ENCODE data around the gene FAM83F. TPM values are rescaled to one million over a fixed set of nuclear protein-coding genes. Genes with fewer than 3 reads are reported as not detected.

Gene FAM83F
- total RNA-seq, 1 experiment from 2014 or later = 33.1 TPM

DNA sequence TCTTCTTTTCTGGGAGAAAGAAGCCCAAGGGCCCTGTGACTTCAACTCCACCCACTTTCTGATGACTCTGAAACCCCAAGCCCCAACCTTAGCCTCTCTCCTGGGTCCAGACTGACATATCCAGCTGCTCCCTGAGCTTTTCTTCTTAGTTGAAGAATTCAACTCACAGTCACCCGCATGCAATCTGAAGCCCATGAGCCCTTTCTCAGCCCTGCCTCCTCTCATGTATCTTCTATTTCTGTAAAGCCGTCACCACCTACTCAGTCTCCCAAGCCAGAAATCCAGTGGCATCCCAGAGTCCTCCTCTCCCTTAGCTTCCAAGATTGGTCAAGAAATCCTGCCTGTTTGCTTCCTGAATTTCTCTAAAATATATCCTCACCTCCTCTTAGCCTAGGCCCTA lies 41.7 kb upstream of the FAM83F start:
- TF ChIP-seq, protein P1, sequence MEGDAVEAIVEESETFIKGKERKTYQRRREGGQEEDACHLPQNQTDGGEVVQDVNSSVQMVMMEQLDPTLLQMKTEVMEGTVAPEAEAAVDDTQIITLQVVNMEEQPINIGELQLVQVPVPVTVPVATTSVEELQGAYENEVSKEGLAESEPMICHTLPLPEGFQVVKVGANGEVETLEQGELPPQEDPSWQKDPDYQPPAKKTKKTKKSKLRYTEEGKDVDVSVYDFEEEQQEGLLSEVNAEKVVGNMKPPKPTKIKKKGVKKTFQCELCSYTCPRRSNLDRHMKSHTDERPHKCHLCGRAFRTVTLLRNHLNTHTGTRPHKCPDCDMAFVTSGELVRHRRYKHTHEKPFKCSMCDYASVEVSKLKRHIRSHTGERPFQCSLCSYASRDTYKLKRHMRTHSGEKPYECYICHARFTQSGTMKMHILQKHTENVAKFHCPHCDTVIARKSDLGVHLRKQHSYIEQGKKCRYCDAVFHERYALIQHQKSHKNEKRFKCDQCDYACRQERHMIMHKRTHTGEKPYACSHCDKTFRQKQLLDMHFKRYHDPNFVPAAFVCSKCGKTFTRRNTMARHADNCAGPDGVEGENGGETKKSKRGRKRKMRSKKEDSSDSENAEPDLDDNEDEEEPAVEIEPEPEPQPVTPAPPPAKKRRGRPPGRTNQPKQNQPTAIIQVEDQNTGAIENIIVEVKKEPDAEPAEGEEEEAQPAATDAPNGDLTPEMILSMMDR (IDR thresholded peaks at IDR 0.05; ENCODE audit: unreplicated experiment) = no peak
- no peaks in the 10 kb centered on the region for H3K9me3 Mint-ChIP-seq (ENCODE audit: unreplicated experiment)
- intact Hi-C loops (cut with micrococcal nuclease) = no loop called here
- CTCF ChIA-PET = interaction anchor here (0.6 to 1.3 kb wide), 3 partner anchors 24 to 84 kb away, joined by 3 to 4 read pairs (median 3); no protein-coding TSS in a partner anchor
- no peaks in the 10 kb centered on the region for H3K36me3 Mint-ChIP-seq (ENCODE audit: insufficient read depth, unreplicated experiment)
- no peaks in the 10 kb centered on the region for H3K27me3 Mint-ChIP-seq (ENCODE audit: insufficient read depth, unreplicated experiment)
- H3K4me3 Mint-ChIP-seq (ENCODE audit: unreplicated experiment) = no peak overlapping the region
- no peak overlapping the region for H3K27ac Mint-ChIP-seq (ENCODE audit: low read depth, unreplicated experiment)
- POLR2A ChIA-PET = no interaction called here
- H3K4me1 Mint-ChIP-seq (ENCODE audit: insufficient read depth, unreplicated experiment) = no peaks in the 10 kb centered on the region
- no TSS peak for BruUV-seq (replicated peaks)
- DNase-seq (ENCODE audit: unreplicated experiment) = no peak

DNA sequence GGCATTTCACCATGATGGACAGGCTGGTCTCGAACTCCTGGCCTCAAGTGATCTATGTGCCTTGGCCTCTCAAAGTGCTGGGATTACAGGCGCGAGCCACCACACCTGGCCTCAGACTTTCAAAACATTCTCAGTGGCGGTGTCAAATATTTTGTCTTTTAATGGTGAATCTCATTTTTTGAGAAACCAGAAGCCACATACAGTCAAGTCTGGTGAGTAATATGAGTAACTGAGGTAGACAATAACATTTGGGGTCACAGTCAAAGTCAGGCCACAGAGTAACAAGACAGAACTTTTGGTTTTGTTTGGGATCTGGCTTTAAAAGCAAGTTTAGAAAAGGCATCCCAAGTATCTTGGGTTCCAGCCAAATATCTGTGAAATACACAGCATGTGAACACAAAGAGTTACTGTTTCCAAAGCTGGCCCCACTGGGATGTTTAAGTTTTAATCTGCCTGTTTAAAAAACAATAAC lies 40.1 kb upstream of the FAM83F start:
- TF ChIP-seq, protein P1 (IDR thresholded peaks at IDR 0.05; ENCODE audit: unreplicated experiment) = no peak
- BruUV-seq (replicated peaks) = no TSS peak
- Mint-ChIP-seq H3K4me3 (ENCODE audit: unreplicated experiment) (no peak overlapping the region), H3K27me3 (ENCODE audit: insufficient read depth, unreplicated experiment) (no peaks in the 10 kb centered on the region), H3K36me3 (ENCODE audit: insufficient read depth, unreplicated experiment) (peaks cover under 1% of the 10 kb centered on the region), H3K27ac (ENCODE audit: low read depth, unreplicated experiment) (no peak overlapping the region), H3K4me1 (ENCODE audit: insufficient read depth, unreplicated experiment) (peaks cover 4% of the 10 kb centered on the region), H3K9me3 (ENCODE audit: unreplicated experiment) (no peaks in the 10 kb centered on the region)
- CTCF ChIA-PET = interaction anchor here (1.0 to 2.4 kb wide), 2 partner anchors 9 to 70 kb away, joined by 3 to 11 read pairs; no protein-coding TSS in a partner anchor
- DNase-seq (ENCODE audit: unreplicated experiment) = peak; percentile 15
- POLR2A ChIA-PET = no interaction called here
- intact Hi-C loops (cut with micrococcal nuclease) = loop anchor here (2.0 kb wide), 1 partner anchor 70 kb away; no protein-coding TSS in a partner anchor

DNA sequence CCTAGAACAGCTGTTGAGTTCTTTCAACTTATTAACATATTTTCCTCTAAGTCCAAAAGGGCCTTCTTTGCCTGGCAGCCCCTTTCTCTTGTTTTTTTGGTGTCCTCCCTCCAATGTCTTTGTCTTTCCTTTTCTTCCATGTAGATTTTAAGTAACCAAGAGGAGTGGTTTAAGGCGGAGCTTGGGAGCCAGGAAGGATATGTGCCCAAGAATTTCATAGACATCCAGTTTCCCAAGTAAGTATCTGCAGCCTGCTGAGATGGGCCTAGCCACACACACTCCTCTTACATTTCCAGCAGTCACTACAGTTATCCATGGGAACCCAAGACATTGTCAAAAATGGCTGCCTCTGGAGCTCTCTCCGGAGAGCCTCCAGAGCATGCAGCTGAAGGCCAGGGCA lies 39.1 kb upstream of the FAM83F start:
- ChIA-PET CTCF (interaction anchor here (0.5 to 2.4 kb wide), 2 partner anchors 69 to 133 kb away, joined by 3 to 11 read pairs; no protein-coding TSS in a partner anchor), POLR2A (interaction anchor here (0.6 to 0.7 kb wide), 2 partner anchors 15 to 996 kb away, joined by 3 read pairs; no protein-coding TSS in a partner anchor)
- H3K9me3 Mint-ChIP-seq (ENCODE audit: unreplicated experiment) = no peaks in the 10 kb centered on the region
- no peaks in the 10 kb centered on the region for H3K27me3 Mint-ChIP-seq (ENCODE audit: insufficient read depth, unreplicated experiment)
- H3K4me3 Mint-ChIP-seq (ENCODE audit: unreplicated experiment) = no peak overlapping the region
- intact Hi-C loops (cut with micrococcal nuclease) = loop anchor here (2.0 kb wide), 1 partner anchor 69 kb away; no protein-coding TSS in a partner anchor
- no TSS peak for BruUV-seq (replicated peaks)
- no peak overlapping the region for H3K27ac Mint-ChIP-seq (ENCODE audit: low read depth, unreplicated experiment)
- no peak for DNase-seq (ENCODE audit: unreplicated experiment)
- TF ChIP-seq, protein P1 (IDR thresholded peaks at IDR 0.05; ENCODE audit: unreplicated experiment) = no peak
- H3K4me1 Mint-ChIP-seq (ENCODE audit: insufficient read depth, unreplicated experiment) = peaks cover 14% of the 10 kb centered on the region
- H3K36me3 Mint-ChIP-seq (ENCODE audit: insufficient read depth, unreplicated experiment) = peaks cover 6% of the 10 kb centered on the region

DNA sequence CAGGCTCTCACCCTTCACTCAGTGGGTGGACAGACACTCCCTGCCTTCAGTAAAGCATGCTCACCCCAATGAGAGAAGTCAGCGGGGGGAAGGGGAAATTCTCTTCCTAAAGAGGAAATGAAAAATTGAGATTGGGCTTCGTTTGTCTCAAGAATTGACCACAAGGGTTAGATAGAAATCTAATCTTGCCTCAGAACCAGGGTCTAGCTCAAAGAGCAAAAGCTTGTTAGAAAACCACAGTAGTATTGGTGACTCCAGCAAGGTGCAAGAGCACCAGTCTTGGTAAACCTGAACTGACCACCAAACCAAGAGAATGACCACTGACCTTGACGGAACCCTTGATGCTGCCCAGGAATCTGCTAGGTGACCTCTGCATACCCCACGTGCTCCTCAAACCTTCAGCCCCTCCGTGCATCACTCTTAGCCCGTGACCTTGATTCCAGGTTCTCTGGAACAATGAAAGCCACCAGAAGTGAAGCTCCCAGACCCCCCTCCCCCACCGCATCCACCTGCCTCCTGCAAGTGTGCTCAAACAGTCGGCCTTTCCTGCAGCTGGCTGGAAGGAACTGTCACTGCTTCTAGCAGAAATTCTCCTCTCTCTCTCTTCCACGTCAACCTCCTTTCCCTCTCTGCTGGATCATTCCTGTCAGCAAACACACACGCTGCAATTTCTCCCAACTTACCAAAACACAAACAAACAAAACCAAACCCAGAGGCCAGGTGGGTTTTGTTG lies 37.7 kb upstream of the FAM83F start:
- Mint-ChIP-seq H3K4me1 (ENCODE audit: insufficient read depth, unreplicated experiment) (peaks cover 26% of the 10 kb centered on the region), H3K9me3 (ENCODE audit: unreplicated experiment) (no peaks in the 10 kb centered on the region), H3K4me3 (ENCODE audit: unreplicated experiment) (no peak overlapping the region), H3K36me3 (ENCODE audit: insufficient read depth, unreplicated experiment) (peaks cover 6% of the 10 kb centered on the region), H3K27ac (ENCODE audit: low read depth, unreplicated experiment) (no peak overlapping the region), H3K27me3 (ENCODE audit: insufficient read depth, unreplicated experiment) (no peaks in the 10 kb centered on the region)
- no peak for DNase-seq (ENCODE audit: unreplicated experiment)
- ChIA-PET POLR2A (interaction anchor here (1.7 kb wide), 1 partner anchor 27 kb away, joined by 6 read pairs; no protein-coding TSS in a partner anchor), CTCF (interaction anchor here (0.7 to 1.2 kb wide), 4 partner anchors 25 to 391 kb away, joined by 3 to 4 read pairs (median 3); no protein-coding TSS in a partner anchor)
- intact Hi-C loops (cut with micrococcal nuclease) = no loop called here
- no TSS peak for BruUV-seq (replicated peaks)
- TF ChIP-seq, protein P1 (IDR thresholded peaks at IDR 0.05; ENCODE audit: unreplicated experiment) = no peak

Measured in MCF 10A (cell line).